A673 (cell line): Measurements from ENCODE around the gene SND1. TPM values are rescaled to one million over a fixed set of nuclear protein-coding genes. Genes with fewer than 3 reads are reported as not detected.
"Not testable (repeated sequence)": the region's sequence is repeated elsewhere in the genome, so short reads cannot be mapped to it uniquely, and the experiment has no call there.

Experiments
- BruUV-seq: library from RNA; stranded (reverse); fragments of 400-500 nt; replicated peaks from 2 replicates; lab custom pipeline; 2021; lab: Mats Ljungman, UMichigan
- CTCF ChIA-PET: fragments of 300-600 bp; sonication (Branson Sonifier 250); formaldehyde crosslinking; loops from one replicate; lab custom pipeline; 2022; ENCODE audit warnings: antibody characterized with exemption; lab: Charles Lee
- POLR2A ChIA-PET: fragments of 300-600 bp; sonication (Branson Sonifier 250); formaldehyde crosslinking; loops from one replicate; lab custom pipeline; 2022; ENCODE audit warnings: antibody characterized with exemption; ENCODE audit not compliant: low non-redundant PET; lab: Charles Lee
- DNase-seq: peaks from one replicate; pipeline ENCODE4 v3.0.0-alpha.2; 2015; ENCODE audit warnings: low spot score
- H3K27ac ChIP-seq: fragments of 200-600 bp; sonication (generic); 2 replicates; pipeline ENCODE4 v1.5.1; 2016; ENCODE audit warnings: mixed run types, low read depth, mild to moderate bottlenecking, mixed read lengths, antibody characterized with exemption, low read length; ENCODE audit not compliant: poor library complexity, severe bottlenecking
- H3K27me3 ChIP-seq: fragments of 200-600 bp; sonication (generic); replicated peaks from 2 replicates; pipeline ENCODE4 v1.6.1; 2017; ENCODE audit warnings: mixed run types, low read depth, mild to moderate bottlenecking, mixed read lengths, antibody characterized with exemption, low read length; ENCODE audit not compliant: insufficient read depth, poor library complexity
- H3K36me3 ChIP-seq: fragments of 200-600 bp; sonication (generic); 2 replicates; pipeline ENCODE4 v1.6.1; 2016; ENCODE audit warnings: mixed run types, mild to moderate bottlenecking, mixed read lengths, antibody characterized with exemption, low read length; ENCODE audit not compliant: insufficient read depth, poor library complexity, severe bottlenecking
- H3K4me1 ChIP-seq: fragments of 200-600 bp; sonication (generic); 2 replicates; pipeline ENCODE4 v1.6.1; 2017; ENCODE audit warnings: mixed run types, mild to moderate bottlenecking, mixed read lengths, antibody characterized with exemption, low read length; ENCODE audit not compliant: insufficient read depth, poor library complexity, severe bottlenecking
- H3K4me3 ChIP-seq: fragments of 200-600 bp; sonication (generic); 2 replicates; pipeline ENCODE4 v1.5.1; 2016; ENCODE audit warnings: low read depth, mixed run types, mild to moderate bottlenecking, mixed read lengths, low read length; ENCODE audit not compliant: poor library complexity, severe bottlenecking
- H3K9me3 ChIP-seq: fragments of 200-600 bp; sonication (generic); 2 replicates; pipeline ENCODE4 v1.6.1; 2016; ENCODE audit warnings: mixed run types, low read depth, mild to moderate bottlenecking, mixed read lengths, antibody characterized with exemption, low read length; ENCODE audit not compliant: poor library complexity, severe bottlenecking
- CTCF ChIP-seq: fragments of 300-800, 200-600 bp; sonication (generic); conservative IDR thresholded peaks from 2 replicates; pipeline ENCODE4 v1.5.1; 2017; ENCODE audit warnings: low read depth, mild to moderate bottlenecking, antibody characterized with exemption, low read length, moderate library complexity, mixed read lengths
- EZH2 ChIP-seq: fragments of 200-600 bp; sonication (generic); IDR thresholded peaks from 2 replicates; pipeline ENCODE4 v1.6.1; 2017; ENCODE audit warnings: borderline replicate concordance, low read depth, mild to moderate bottlenecking, mixed read lengths, antibody characterized with exemption, low read length; ENCODE audit not compliant: poor library complexity, severe bottlenecking
- intact Hi-C: fragments of 100-400 bp; cut with micrococcal nuclease; formaldehyde crosslinking; loops from one replicate; pipeline ENCODE4 v1.10.0; 2022; ENCODE audit not compliant: unreplicated experiment
- total RNA-seq: library from RNA; stranded (reverse); gene quantifications from 2 replicates; pipeline ENCODE4 v1.2.3, GENCODE V29; 2021

The SND1 gene
- total RNA-seq, 1 experiment from 2014 or later = 177 TPM

- DNase-seq = no peak
- Histone ChIP-seq H3K4me1 (peaks cover 9% of the 10 kb centered on the region), H3K4me3 (no peak overlapping the region), H3K36me3 (no peaks in the 10 kb centered on the region), H3K27me3 (peaks cover 9% of the 10 kb centered on the region), H3K27ac (no peak overlapping the region), H3K9me3 (no peaks in the 10 kb centered on the region)
- no peak for TF ChIP-seq CTCF
- no peak for TF ChIP-seq EZH2
- BruUV-seq = no TSS peak
- intact Hi-C loops = no loop called here
- CTCF ChIA-PET = no interaction called here
- POLR2A ChIA-PET = no interaction called here
Observed at GRCh38 chr7:128106821-128107220, 454.8 kb downstream of the SND1 start.

GRCh38 chr7:128107516-128107915 lies 455.5 kb downstream of the SND1 start:
- H3K27me3 ChIP-seq, H3K27ac ChIP-seq, H3K4me1 ChIP-seq, H3K9me3 ChIP-seq, BruUV-seq, H3K4me3 ChIP-seq, CTCF ChIA-PET, DNase-seq, POLR2A ChIA-PET, H3K36me3 ChIP-seq, intact Hi-C loops: not testable (repeated sequence)

- Histone ChIP-seq H3K4me3 (no peak overlapping the region), H3K9me3 (no peaks in the 10 kb centered on the region), H3K36me3 (no peaks in the 10 kb centered on the region), H3K4me1 (peaks cover 9% of the 10 kb centered on the region), H3K27ac (no peak overlapping the region), H3K27me3 (peaks cover 9% of the 10 kb centered on the region)
- ChIA-PET POLR2A (no interaction called here), CTCF (no interaction called here)
- DNase-seq = no peak
- no TSS peak for BruUV-seq
- TF ChIP-seq CTCF (no peak), EZH2 (no peak)
- intact Hi-C loops = no loop called here
Observed at GRCh38 chr7:128108129-128108528, 456.1 kb downstream of the SND1 start.

GRCh38 chr7:128108641-128109423 lies 456.8 kb downstream of the SND1 start:
- TF ChIP-seq EZH2 (no peak), CTCF (no peak)
- BruUV-seq = no TSS peak
- Histone ChIP-seq H3K36me3 (no peaks in the 10 kb centered on the region), H3K9me3 (no peaks in the 10 kb centered on the region), H3K4me1 (peaks cover 5% of the 10 kb centered on the region), H3K4me3 (no peak overlapping the region), H3K27me3 (peaks cover 4% of the 10 kb centered on the region), H3K27ac (no peak overlapping the region)
- ChIA-PET POLR2A (no interaction called here), CTCF (no interaction called here)
- intact Hi-C loops = no loop called here
- DNase-seq = no peak

- H3K36me3 ChIP-seq, H3K27ac ChIP-seq, CTCF ChIA-PET, BruUV-seq, intact Hi-C loops, H3K4me3 ChIP-seq, DNase-seq, H3K27me3 ChIP-seq, H3K9me3 ChIP-seq, H3K4me1 ChIP-seq: not testable (repeated sequence)
- POLR2A ChIA-PET = interaction anchor here (0.6 kb wide), 1 partner anchor 62 kb away, joined by 3 read pairs; no protein-coding TSS in a partner anchor
Observed at GRCh38 chr7:128109424-128109969, 457.5 kb downstream of the SND1 start.
